ENCODE data around the gene TDRD3. TPM values are rescaled to one million over a fixed set of nuclear protein-coding genes. Genes with fewer than 3 reads are reported as not detected.

The TDRD3 gene
- total RNA-seq, 1 donor from 2014 or later = 3.0 TPM

DNA sequence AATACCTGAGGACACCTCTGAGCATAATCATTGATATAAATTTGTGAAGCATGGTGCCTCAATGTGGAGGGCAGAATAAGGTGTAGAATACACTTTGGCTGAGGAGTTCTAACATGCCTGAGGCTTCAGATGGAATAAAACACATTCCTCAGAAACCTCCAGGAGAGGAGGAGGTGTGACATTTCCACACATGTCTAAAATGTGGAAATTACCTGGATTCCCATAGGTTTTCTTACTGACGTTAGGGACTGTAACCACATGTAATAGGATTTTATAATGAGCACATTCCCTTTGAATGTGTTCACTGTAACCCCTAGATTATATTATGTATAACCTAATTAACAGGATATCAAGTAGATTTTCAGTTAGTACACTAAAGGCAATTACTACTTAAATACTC lies 226.1 kb downstream of the TDRD3 start:
- H3K4me3 ChIP-seq = no peak overlapping the region
- H3K4me1 ChIP-seq = no peaks in the 10 kb centered on the region
- H3K36me3 ChIP-seq = no peaks in the 10 kb centered on the region
- no peak for DNase-seq (ENCODE audit: low spot score in 2 of 2)
- H3K27ac ChIP-seq = no peak overlapping the region
- TF ChIP-seq, protein P1, sequence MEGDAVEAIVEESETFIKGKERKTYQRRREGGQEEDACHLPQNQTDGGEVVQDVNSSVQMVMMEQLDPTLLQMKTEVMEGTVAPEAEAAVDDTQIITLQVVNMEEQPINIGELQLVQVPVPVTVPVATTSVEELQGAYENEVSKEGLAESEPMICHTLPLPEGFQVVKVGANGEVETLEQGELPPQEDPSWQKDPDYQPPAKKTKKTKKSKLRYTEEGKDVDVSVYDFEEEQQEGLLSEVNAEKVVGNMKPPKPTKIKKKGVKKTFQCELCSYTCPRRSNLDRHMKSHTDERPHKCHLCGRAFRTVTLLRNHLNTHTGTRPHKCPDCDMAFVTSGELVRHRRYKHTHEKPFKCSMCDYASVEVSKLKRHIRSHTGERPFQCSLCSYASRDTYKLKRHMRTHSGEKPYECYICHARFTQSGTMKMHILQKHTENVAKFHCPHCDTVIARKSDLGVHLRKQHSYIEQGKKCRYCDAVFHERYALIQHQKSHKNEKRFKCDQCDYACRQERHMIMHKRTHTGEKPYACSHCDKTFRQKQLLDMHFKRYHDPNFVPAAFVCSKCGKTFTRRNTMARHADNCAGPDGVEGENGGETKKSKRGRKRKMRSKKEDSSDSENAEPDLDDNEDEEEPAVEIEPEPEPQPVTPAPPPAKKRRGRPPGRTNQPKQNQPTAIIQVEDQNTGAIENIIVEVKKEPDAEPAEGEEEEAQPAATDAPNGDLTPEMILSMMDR (IDR thresholded peaks at IDR 0.05) = no peak
- no peaks in the 10 kb centered on the region for H3K27me3 ChIP-seq
- intact Hi-C loops (cut with DNase I) = no loop called here
- H3K9me3 ChIP-seq = no peaks in the 10 kb centered on the region

Other genes with a start within 250 kb of the TDRD3 start
- 0.32 TPM for gene DIAPH3, start 233.3 kb upstream of the TDRD3 start, total RNA-seq

Data from ascending aorta (tissue), 2 donors.